Osteoblast (primary cell): ENCODE results near the gene CILP2. TPM values are rescaled to one million over a fixed set of nuclear protein-coding genes. Genes with fewer than 3 reads are reported as not detected.

Source experiments
- DNase-seq: peaks from one replicate; pipeline ENCODE4 v3.0.0; 2011; ENCODE audit warnings: low spot score, mixed read lengths; ENCODE audit not compliant: insufficient read length; ENCODE audit errors: missing footprints
- H2AFZ ChIP-seq: 2 replicates; pipeline ENCODE4 v1.6.0; 2011; ENCODE audit warnings: mild to moderate bottlenecking, low read length
- H3K27ac ChIP-seq: 2 replicates; pipeline ENCODE4 v1.5.1; 2011; ENCODE audit warnings: mild to moderate bottlenecking, low read depth, low read length, moderate library complexity
- H3K27me3 ChIP-seq: 2 replicates; pipeline ENCODE4 v1.6.0; 2012; ENCODE audit warnings: mild to moderate bottlenecking, control low read depth, inconsistent platforms, low read length, moderate library complexity; ENCODE audit not compliant: insufficient read depth
- H3K36me3 ChIP-seq: 2 replicates; pipeline ENCODE4 v1.5.1; 2011; ENCODE audit warnings: mild to moderate bottlenecking, low read length, control low read depth, moderate library complexity; ENCODE audit not compliant: insufficient read depth
- H3K4me1 ChIP-seq: 2 replicates; pipeline ENCODE4 v1.5.1; 2011; ENCODE audit warnings: mild to moderate bottlenecking, low read length, control low read depth, moderate library complexity; ENCODE audit not compliant: insufficient read depth
- H3K4me2 ChIP-seq: 2 replicates; pipeline ENCODE4 v1.6.0; 2011; ENCODE audit warnings: mild to moderate bottlenecking, low read length; ENCODE audit not compliant: insufficient read depth
- H3K4me3 ChIP-seq: fragments of 200-600 bp; sonication (generic); 3 replicates; pipeline ENCODE4 v1.5.1; 2012; ENCODE audit warnings: mild to moderate bottlenecking, low read length, inconsistent platforms; ENCODE audit not compliant: insufficient read depth
- H3K79me2 ChIP-seq: 2 replicates; pipeline ENCODE4 v1.6.0; 2012; ENCODE audit warnings: mild to moderate bottlenecking, low read length, control low read depth, inconsistent platforms; ENCODE audit not compliant: insufficient read depth
- H3K9me3 ChIP-seq: 2 replicates; pipeline ENCODE4 v1.5.1; 2011; ENCODE audit warnings: low read depth, low read length, control low read depth
- H4K20me1 ChIP-seq: 2 replicates; pipeline ENCODE4 v1.6.0; 2012; ENCODE audit warnings: mild to moderate bottlenecking, low read length, control low read depth; ENCODE audit not compliant: insufficient read depth
- CTCF ChIP-seq: IDR thresholded peaks from 2 replicates; pipeline ENCODE4 v1.5.1; 2011; ENCODE audit warnings: mild to moderate bottlenecking, low read depth, low read length, moderate library complexity; ENCODE audit errors: extremely low read depth
- total RNA-seq: library from RNA; depleted of rRNA; stranded (reverse); fragments of >200 nt; gene quantifications from 2 replicates; pipeline ENCODE4 v1.2.3, GENCODE V29; 2012

CILP2 gene
- total RNA-seq, 1 donor, result 0.72 TPM

GRCh38 chr19:19506592-19506991, 31.5 kb upstream of the CILP2 start:
- H3K9me3 ChIP-seq, result no peaks in the 10 kb centered on the region
- H3K36me3 ChIP-seq, result peaks cover 55% of the 10 kb centered on the region
- no peaks in the 10 kb centered on the region for H3K4me1 ChIP-seq
- peak; percentile 49 for DNase-seq
- no peak overlapping the region for H3K4me2 ChIP-seq
- no peak overlapping the region for H2AFZ ChIP-seq
- H3K4me3 ChIP-seq, result no peak overlapping the region
- no peaks in the 10 kb centered on the region for H3K27me3 ChIP-seq
- no peak for TF ChIP-seq CTCF
- no peak overlapping the region for H3K27ac ChIP-seq
- H4K20me1 ChIP-seq, result peaks cover 8% of the 10 kb centered on the region
- no peaks in the 10 kb centered on the region for H3K79me2 ChIP-seq

- Histone ChIP-seq H3K4me1 (no peaks in the 10 kb centered on the region), H2AFZ (no peak overlapping the region), H3K27ac (no peak overlapping the region), H3K36me3 (peaks cover 47% of the 10 kb centered on the region), H3K9me3 (no peaks in the 10 kb centered on the region), H3K4me3 (no peak overlapping the region), H4K20me1 (peaks cover 8% of the 10 kb centered on the region), H3K27me3 (no peaks in the 10 kb centered on the region), H3K79me2 (no peaks in the 10 kb centered on the region), H3K4me2 (no peak overlapping the region)
- TF ChIP-seq CTCF, result no peak
- peak; percentile 41 for DNase-seq
Observed at GRCh38 chr19:19507354-19507753, 30.7 kb upstream of the CILP2 start.

GRCh38 chr19:19508217-19508616, 29.8 kb upstream of the CILP2 start:
- H3K36me3 ChIP-seq, result peaks cover 39% of the 10 kb centered on the region
- DNase-seq, result no peak
- no peak for TF ChIP-seq CTCF
- H3K27me3 ChIP-seq, result no peaks in the 10 kb centered on the region
- no peak overlapping the region for H3K27ac ChIP-seq
- H3K9me3 ChIP-seq, result no peaks in the 10 kb centered on the region
- no peaks in the 10 kb centered on the region for H3K4me1 ChIP-seq
- H2AFZ ChIP-seq, result no peak overlapping the region
- H4K20me1 ChIP-seq, result peaks cover 8% of the 10 kb centered on the region
- H3K4me2 ChIP-seq, result no peak overlapping the region
- no peak overlapping the region for H3K4me3 ChIP-seq
- H3K79me2 ChIP-seq, result no peaks in the 10 kb centered on the region

GRCh38 chr19:19510432-19510831, 27.6 kb upstream of the CILP2 start:
- no peak for TF ChIP-seq CTCF
- no peaks in the 10 kb centered on the region for H3K79me2 ChIP-seq
- no peak overlapping the region for H3K4me2 ChIP-seq
- no peaks in the 10 kb centered on the region for H3K27me3 ChIP-seq
- H2AFZ ChIP-seq, result no peak overlapping the region
- H3K27ac ChIP-seq, result no peak overlapping the region
- peaks cover 3% of the 10 kb centered on the region for H3K9me3 ChIP-seq
- H3K4me1 ChIP-seq, result peaks cover 1% of the 10 kb centered on the region
- H3K36me3 ChIP-seq, result peaks cover 21% of the 10 kb centered on the region
- no peak overlapping the region for H3K4me3 ChIP-seq
- DNase-seq, result peak; percentile 81
- H4K20me1 ChIP-seq, result peaks cover 3% of the 10 kb centered on the region
